CD4-positive, alpha-beta T cell treated with Interleukin-21 for 1 hour (primary cell): ENCODE data around the gene RNF187.

Experiments
- DNase-seq: peaks from one replicate; pipeline ENCODE4 v3.0.0-alpha.2; 2020

Gene RNF187

DNA sequence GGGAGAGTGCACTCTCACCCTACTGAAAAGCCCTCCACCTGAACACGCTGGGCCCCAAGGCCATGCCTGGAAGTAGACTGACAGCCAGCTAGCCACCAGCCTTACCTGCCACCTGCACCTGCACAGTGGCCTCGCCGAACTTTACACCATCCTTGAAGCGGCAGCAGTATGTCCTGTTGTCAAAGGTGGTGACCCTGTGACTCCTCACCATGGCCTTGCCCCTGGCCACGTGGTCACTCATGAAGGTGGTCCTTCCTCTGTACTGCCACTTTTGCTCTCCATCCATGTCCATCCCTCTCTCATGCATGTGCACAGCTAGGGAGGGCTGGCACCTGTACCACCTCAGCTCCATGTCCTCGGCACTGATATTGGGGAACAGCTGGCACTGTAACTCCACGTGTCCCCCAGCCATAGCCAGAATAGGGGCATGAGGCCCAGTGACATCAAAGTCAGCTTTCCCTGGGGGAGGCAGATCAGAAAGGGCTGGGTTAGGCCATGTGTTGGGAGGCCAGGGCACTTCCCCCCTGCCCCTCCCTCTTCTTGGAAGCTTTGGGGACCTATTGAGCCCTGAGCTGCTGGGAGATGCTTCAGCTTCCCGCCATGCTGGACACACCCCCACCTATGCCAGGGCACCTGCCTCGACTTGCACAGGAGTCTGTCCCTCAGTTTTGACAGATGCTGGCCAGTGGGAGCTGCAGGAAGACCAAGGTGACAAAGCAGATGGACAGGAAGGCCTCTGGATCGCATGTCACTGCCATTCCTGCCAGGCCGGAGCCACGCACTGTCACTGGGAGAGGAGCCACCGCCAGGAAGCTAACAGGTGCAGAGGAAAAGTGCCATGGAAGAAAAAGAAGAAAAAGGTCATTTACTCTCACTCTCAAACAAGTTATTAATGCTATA is 24.6 kb downstream of the RNF187 start:
- DNase-seq = no peak

DNA sequence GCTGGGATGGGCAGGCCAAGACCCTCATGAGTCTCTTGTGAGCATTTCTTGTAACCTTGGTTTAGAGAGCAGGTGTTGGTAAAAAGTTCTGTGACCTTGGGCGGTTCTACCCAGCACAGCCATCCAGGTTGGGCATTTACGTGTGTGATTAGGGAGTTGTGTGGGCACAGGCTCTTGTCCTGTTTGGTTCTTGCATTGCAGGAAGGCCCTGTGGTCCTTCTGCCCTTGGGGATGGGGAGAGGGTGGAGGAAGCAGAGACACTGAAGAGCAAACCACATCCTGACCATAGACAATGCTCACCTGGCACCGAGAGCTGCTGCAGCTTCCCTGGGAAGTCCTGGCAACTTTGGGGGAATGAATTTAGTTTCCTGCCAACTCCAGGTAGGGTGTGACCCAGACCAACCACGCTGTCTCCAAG is 25.6 kb downstream of the RNF187 start:
- no peak for DNase-seq

DNA sequence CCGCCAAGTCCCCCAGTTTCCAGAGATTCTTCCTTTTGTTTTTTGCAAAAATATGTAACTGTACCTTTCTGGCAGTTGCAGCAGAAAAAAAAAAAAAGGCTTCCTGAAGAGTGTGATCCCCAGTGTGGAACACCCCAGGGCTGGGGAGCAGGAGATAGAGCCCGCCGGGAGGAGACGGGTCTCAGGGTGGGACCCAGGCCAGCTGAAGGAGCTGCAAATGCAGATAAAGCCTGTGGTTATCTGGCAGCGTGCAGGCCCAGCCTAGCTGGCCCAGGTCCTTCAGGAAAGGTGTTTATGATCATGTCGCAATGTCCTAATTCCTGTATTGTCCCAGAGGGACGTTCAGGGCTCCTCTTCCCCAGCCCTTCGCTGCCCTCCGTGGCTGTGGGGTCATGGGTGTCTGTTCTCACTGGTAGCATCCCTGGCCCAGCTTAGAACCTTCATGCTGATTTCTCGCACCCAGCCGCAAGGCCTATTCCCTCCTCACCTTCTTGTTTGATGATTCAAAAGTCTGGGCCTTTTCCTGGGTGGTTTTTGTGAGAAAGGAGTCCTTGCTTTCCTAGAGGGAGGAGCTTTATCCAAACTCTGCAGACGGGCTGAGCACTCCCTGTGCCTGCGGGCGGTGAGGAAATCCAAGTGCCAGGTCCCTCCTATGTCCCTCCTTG is 26.2 kb downstream of the RNF187 start:
- DNase-seq = no peak

DNA sequence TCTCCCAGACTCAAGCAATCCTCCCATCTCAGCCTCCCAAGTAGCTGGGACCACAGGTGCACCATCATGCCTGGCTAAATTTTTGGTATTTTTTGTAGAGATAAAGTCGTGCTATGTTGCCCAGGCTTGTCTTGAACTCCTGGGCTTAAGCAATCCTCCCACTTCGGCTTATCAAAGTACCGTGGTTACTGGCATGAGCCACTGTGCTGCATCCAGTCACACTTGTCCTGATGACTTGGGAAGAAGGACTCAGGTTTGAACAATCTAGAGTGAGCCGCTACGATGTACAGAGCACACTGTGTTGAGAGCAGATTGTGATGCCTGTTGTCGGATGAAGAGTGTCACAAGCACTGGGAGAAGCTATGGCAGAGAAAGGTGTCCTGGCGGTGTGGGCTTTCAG is 27.2 kb downstream of the RNF187 start:
- DNase-seq = no peak

DNA sequence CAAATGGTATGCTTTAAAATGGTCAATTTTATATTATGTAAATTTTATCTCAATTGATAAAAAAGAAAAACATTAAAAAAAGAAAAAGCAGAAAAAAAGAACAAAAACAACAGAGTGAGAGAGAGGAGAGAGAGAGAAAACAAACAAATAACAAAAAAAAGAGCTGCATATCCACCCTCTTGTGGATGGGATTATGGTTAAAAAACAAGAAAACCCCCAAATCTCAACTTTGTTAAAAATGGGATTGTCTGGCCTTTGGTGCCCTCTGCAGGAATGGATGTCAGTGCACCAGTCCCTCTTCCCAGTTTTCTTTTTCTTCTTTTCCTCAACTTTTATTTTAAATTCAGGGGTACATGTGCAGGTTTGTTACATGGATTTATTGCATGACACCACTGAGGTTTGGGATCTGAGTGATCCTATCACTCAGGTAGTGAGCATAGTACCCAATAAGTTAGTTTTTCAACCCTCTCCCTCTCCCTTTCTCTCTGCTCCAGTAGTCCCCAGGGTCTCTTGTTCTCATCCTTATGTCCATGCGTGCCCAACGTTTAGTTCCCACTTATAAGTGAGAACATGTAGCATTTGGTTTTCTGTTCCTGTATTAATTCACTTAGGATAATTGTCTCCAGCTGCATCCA is 28.1 kb downstream of the RNF187 start:
- DNase-seq = peak; percentile 59

DNA sequence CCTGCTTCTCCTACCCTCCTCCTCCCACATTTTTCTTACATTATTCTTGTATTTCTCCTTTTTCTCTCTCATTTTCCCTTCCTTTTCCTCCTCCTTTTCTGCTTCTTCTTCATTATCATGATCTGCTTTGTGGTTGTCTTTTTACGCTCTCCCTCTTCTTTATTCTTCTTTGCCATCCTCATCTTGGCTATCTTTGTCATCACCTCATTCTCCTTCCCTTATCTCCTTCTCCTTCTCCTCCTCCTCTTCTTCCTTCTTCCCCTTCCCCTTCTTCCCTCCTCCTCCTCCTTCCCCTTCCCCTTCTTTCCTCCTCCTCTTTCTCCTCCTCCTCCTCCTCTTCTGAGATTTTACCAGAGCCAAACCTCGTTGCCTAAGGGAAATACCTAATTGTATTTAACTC is 30.5 kb downstream of the RNF187 start:
- DNase-seq = no peak

DNA sequence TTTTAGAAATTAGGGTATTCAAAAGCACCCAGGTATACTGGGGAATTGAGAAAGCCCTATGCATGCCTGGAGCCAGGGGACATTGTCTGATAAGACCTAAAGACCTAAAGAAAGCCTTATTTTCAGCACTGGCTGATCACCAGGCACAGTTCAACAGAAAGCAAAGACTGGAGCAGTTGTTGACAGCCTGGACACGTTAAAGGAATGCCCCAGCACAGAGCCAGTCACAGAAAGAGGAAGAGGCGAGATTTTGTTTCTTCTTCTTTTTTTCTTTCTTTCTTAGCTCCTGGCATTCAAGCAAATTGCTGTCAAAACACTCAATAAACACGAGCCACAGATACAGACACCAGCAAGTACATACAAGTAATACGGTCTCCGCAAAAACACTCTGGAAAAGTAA is 40.4 kb downstream of the RNF187 start:
- no peak for DNase-seq

DNA sequence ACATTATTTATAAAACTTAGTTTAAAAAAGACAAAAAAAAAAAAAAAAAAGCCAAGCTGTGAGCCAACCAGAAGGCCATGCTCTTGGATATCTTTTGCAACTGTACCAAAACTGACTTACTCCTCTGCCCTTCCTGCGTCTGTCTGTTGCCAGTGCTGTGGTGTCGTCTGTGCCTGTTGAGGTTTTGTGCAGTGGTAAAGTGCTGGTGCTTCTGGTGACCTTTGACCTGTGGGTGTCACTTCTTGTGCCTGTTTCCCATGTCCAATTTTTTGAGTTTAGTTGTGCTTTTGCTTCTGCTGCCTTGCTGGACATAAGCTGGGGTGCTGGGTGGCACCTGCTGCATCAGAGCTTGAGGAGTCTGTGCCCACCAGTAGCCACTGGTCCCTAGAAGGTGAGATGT is 41.4 kb downstream of the RNF187 start:
- no peak for DNase-seq

DNA sequence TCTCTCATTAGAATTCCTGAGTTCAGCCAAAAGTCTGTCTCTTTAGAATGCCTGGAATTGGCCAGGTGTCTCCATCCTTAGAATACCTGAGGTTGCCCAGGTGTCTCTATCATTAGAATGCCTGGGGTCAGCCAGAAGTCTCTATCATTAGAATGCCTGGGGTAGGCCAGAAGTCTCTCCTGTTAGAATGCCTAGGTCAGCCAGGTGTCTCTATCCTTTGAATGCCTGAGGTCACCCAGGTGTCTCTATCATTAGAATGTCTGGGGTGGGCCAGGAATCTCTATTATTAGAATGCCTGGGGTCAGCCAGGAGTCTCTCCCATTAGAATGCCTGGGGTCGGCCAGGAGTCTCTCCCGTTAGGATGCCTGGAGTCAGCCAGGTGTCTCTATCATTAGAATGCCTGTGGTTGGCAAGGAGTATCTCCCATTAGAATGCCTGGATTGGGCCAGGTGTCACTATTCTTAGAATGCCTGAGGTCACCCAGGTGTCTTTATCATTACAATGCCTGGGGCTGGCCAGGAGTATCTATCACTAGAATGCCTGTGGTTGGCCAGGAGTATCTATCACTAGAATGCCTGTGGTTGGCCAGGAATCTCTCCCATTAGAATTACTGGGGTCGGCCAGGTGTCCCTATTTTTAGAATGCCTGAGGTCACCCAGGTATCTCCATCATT is 43.0 kb downstream of the RNF187 start:
- no peak for DNase-seq

DNA sequence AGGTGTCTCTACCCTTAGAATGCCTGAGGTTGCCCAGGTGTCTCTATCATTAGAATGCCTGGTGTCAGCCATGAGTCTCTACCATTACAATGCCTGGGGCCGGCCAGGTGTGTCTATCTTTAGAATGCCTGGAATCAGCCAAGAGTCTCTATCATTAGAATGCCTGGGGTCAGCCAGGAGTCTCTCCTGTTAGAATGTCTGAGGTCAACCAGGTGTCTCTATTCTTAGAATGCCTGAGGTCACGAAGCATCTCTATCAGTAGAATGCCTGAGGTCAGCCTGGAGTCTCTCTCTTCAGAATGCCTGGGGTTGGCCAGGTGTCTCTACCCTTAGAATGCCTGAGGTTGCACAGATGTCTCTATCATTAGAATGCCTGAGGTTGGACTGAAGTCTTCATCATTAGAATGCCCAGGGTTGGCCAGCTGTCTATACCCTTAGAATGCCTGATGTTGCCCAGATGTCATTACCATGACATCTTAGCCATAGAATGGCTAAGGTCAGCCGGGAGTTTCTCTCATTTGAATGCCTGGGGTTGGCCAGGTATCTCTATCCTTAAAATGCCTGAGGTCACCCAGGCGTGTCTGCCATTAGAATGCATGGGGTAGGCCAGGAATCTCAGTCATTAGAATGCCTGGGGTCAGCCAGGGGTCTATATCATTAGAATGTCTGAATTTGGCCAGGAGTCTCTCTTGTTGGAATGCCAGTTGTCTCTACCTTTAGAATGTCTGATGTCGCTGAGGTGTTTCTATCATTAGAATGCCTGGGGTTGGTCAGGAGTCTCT is 44.0 kb downstream of the RNF187 start:
- no peak for DNase-seq

DNA sequence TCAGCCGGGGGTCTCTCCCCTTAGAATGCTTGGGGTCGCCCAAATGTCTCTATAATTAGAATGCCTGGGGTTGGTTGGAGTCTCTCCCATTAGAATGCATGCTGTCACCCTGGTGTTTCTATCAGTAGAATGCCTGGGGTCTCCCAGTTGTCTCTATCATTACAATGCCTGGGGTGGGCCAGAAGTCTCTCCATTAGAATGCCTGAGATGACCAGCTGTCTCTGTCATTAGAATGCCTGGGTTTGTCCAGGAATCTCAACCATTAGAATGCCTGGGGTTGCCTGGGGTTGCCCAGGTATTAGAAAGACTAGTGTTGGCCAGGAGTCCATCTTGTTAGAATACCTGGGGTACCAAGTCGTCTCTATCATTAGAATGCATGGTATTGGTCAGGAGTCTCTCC is 51.6 kb downstream of the RNF187 start:
- DNase-seq = no peak

DNA sequence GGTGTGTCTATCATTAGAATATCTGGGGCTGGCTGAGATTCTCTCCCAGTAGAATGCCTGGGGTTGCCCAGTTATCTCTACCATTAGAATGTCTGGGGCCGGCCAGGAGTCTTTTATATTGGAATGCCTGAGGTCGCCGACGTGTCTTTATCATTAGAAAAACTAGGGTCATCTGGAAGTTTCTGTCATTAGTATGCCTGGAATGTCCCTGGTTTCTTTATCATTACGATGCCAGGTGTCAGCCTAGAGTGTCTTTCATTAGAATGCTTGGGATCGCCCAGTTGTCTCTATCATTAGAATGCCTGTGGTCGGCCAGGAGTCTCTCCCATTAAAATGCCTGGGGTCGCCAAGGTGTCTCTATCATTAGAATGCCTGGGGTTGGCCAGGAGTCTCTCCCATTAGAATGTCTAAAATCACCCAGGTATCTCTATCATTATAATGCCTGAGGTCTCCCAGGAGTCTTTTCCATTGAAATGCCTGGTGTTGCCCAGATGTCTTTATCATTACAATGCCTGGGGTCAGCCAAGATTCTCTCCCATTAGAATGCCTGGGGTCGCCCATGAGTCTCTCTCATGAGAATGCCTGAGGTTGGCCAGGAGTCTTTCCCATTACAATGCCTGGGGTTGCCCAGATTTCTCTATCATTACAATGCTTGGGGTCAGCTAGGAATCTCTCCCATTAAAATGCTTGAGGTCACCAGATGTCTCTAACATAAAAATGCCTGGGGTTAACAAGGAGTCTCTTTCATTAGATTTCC is 53.2 kb downstream of the RNF187 start:
- no peak for DNase-seq

DNA sequence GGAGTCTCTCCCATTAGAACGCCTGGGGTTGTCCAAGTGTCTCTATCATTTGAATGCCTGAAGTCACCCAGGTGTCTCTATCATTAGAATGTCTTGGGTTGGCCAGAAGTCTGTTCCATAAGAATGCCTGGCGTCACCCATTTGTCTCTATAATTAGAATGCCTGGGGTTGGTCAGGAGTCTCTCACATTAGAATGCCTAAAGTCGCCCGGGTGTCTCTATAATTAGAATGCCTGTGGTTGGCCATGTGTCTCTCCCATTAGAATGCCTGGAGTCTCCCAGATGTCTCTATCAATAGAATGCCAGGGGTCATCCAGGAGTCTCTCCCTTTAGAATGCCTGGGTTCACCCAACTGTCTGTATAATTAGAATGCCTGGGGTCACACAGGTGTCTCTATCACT is 54.5 kb downstream of the RNF187 start:
- DNase-seq = no peak

DNA sequence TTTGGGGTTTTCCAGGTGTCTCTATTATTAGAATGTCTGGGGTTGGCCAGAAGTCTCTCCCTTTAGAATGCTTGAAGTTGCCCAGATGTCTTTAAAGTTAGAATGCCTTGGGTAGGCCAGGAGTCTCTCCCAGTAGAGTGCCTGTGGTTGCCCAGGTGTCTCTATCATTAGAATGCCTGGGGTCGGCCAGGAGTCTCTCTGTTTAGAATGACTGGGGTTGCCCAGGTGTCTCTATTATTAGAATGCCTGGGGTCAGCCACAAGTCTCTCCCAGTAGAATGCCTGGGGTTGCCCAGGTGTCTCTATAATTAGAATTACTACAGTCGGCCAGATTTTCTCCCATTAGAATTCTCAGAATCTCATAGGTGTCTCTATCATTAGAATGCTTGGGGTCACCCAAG is 55.2 kb downstream of the RNF187 start:
- DNase-seq = no peak

DNA sequence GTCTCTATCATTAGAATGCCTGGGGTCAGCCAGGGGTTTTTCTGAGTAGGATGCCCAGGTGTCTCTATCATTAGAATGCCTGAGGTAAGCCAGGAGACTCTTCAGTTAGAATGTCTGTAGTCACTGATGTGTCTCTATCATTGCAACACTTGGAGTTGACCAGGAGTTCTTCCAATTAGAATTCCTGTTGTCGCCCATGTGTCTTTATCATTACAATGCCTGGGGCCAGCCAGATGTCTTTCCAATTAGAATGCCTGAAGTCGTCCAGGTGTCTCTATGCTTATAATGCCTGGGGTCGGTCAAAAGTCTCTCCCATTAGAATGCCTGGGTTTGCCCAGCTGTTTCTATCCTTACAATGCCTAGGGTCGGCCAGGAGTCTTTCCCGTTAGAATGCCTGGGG is 55.8 kb downstream of the RNF187 start:
- DNase-seq = no peak

DNA sequence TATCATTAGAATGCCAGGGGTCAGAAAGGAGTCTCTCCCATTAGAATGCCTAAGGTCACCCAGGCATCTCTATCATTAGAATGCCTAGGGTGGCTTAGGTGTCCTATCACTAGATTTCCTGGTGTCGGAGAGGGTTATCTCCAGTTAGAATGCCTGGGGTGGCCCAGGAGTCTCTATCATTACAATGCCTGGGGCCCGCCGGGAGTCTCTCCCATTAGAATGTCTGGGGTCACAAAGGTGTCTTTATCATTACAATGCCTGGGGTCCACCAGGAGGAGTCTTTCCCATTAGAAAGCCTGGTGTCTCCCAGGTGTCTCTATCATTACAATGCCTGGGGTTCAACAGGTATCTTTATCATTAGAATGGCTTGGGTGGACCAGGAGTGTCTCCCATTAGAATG is 56.2 kb downstream of the RNF187 start:
- DNase-seq = no peak

DNA sequence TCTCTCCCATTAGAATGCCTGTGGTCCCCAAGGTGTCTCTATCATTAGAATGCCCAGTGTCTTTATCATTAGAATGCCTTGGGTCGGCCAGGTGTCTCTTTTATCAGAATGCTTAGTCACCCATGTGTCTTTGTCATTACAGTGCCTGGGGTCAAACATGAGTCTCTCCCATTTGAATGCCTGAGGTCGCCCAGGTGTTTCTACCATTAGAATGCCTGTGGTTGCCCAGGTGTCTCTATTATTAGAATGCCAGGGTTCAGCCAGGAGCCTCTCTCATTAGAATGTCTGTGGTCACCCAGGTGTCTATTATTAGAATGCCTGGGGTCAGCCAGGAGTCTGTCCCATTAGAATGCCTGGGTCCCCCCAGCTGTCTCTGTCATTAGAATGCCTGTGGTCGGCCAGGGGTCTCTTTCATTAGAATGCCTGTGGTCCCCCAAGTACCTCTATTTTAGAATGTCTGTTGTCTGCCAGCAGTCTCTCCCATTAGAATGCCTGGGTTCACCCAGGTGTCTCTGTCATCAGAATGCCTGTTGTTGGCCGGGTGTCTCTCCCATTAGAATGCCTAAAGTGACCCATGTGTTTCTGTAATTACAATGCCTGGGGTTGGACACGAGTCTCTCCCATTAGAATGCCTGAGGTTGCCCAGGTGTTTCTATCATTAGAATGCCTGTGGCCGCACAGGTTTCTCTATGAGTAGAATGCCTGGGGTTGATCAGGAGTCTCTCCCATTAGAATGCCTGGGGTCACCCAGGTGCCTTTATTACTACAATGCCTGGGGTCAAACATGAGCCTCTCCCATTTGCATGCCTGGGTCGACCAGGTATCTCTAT is 57.1 kb downstream of the RNF187 start:
- DNase-seq = no peak

DNA sequence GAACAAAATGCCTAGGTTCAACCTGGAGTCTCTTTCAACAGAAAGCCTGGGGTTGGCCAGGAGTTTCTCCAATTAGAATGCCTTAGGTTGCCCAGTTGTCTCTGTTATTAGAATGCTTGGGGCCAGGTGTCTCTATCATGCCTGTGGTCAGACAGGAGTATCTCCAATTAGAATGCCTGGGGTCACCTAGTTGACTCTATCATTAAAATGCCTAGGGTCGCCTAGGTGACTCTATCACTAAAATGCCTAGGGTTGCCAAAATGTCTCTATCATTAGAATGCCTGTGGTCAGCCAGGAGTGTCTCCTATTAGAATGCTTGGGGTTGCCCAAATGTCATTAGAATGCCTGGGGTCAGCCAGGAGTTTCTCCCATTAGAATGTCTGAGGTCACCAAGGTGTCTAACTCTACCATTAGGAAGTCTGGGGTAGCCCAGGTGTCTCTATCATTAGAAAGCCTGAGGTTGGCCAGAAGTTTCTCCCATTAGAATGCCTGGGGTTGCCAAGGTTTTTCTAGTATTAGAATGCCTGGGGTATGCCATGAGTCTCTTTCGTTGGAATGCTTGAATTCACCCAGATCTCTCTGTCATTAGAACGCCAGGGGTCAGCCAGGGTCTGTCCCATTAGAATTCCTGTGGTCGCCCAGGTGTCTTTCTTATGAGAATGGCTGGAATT is 57.9 kb downstream of the RNF187 start:
- no peak for DNase-seq
